IMR-90 (cell line): ENCODE results near the gene BTC.

Source experiments
- CEBPB ChIP-seq: IDR thresholded peaks from 2 replicates; pipeline ENCODE4 v1.6.1; 2012; ENCODE audit warnings: low read depth, low read length, improper control_type of control experiment
- FOS ChIP-seq: fragments of 150-350 bp; IDR thresholded peaks from 2 replicates; pipeline ENCODE4 v1.6.1; 2016; ENCODE audit warnings: low read depth, low read length
- MAFK ChIP-seq: IDR thresholded peaks from 2 replicates; pipeline ENCODE4 v1.6.1; 2012; ENCODE audit warnings: low read depth, low read length, improper control_type of control experiment
- MAZ ChIP-seq: IDR thresholded peaks from 2 replicates; pipeline ENCODE4 v1.6.1; 2012; ENCODE audit warnings: low read depth, mild to moderate bottlenecking, low read length, improper control_type of control experiment, moderate library complexity, borderline replicate concordance
- MXI1 ChIP-seq: IDR thresholded peaks from 2 replicates; pipeline ENCODE4 v1.6.1; 2012; ENCODE audit warnings: low read depth, mild to moderate bottlenecking, low read length, moderate library complexity, borderline replicate concordance
- POLR2A ChIP-seq: IDR thresholded peaks from 2 replicates; pipeline ENCODE4 v1.6.1; 2012; ENCODE audit warnings: mild to moderate bottlenecking, low read depth, low read length
- RAD21 ChIP-seq: IDR thresholded peaks from 2 replicates; pipeline ENCODE4 v1.6.1; 2012; ENCODE audit warnings: low read length, improper control_type of control experiment
- RCOR1 ChIP-seq: IDR thresholded peaks from 2 replicates; pipeline ENCODE4 v1.6.1; 2012; ENCODE audit warnings: mild to moderate bottlenecking, low read length, improper control_type of control experiment; ENCODE audit not compliant: insufficient replicate concordance
- TF ChIP-seq, protein P1 (sequence below): conservative IDR thresholded peaks from 2 replicates; pipeline ENCODE4 v1.5.1; 2012; ENCODE audit warnings: mild to moderate bottlenecking, low read depth, low read length, improper control_type of control experiment

DNA sequence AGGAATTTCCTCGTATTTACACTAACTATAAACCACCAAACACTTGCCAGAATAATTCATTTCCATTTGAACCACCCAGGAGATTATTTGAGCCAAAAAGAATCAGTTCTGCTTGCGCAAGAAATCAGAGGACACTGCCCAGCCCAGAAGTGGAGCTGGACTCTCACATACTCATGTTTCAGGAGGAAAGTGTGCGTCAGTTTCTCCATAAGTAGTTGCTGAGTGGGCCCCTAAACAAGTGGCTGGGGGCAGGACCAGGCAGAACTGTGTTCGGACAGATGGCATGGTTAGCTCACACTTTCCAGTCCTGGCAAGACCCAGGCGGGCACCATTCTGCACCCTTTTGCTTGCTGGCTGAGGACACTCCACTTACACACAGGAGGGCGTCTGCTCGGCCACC, 38.8 kb downstream of the BTC start:
- TF ChIP-seq, protein P1, sequence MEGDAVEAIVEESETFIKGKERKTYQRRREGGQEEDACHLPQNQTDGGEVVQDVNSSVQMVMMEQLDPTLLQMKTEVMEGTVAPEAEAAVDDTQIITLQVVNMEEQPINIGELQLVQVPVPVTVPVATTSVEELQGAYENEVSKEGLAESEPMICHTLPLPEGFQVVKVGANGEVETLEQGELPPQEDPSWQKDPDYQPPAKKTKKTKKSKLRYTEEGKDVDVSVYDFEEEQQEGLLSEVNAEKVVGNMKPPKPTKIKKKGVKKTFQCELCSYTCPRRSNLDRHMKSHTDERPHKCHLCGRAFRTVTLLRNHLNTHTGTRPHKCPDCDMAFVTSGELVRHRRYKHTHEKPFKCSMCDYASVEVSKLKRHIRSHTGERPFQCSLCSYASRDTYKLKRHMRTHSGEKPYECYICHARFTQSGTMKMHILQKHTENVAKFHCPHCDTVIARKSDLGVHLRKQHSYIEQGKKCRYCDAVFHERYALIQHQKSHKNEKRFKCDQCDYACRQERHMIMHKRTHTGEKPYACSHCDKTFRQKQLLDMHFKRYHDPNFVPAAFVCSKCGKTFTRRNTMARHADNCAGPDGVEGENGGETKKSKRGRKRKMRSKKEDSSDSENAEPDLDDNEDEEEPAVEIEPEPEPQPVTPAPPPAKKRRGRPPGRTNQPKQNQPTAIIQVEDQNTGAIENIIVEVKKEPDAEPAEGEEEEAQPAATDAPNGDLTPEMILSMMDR = no peak
- TF ChIP-seq POLR2A (no peak), RCOR1 (no peak), FOS (no peak), RAD21 (no peak), MXI1 (no peak), MAZ (no peak), CEBPB (no peak), MAFK (no peak)
